Subcutaneous abdominal adipose tissue (tissue), 5 donors: ENCODE results near the gene LRBA.
A peak's percentile ranks its signal among the peaks of the same experiment; 100 is the strongest.

ENCODE experiments used
- H3K27ac ChIP-seq: one replicate; pipeline ENCODE4 v1.7.0; 2013; ENCODE audit warnings: low read depth, mild to moderate bottlenecking, inconsistent platforms, low read length, moderate library complexity
- H3K27me3 ChIP-seq, 5 donors: one replicate each; pipeline ENCODE4 v1.7.0; 2013; ENCODE audit warnings: low read length in 5 of 5, inconsistent platforms in 1 of 5; ENCODE audit not compliant: control insufficient read depth in 5 of 5, insufficient read depth in 4 of 5
- H3K36me3 ChIP-seq, 5 donors: one replicate each; pipeline ENCODE4 v1.7.0; 2013; ENCODE audit warnings: low read length in 5 of 5; ENCODE audit not compliant: control insufficient read depth in 5 of 5, insufficient read depth in 5 of 5
- H3K4me1 ChIP-seq, 5 donors: one replicate each; pipeline ENCODE4 v1.7.0; 2013; ENCODE audit warnings: low read length in 5 of 5, mild to moderate bottlenecking in 3 of 5, moderate library complexity in 1 of 5; ENCODE audit not compliant: control insufficient read depth in 5 of 5, insufficient read depth in 5 of 5
- H3K4me3 ChIP-seq, 5 donors: one replicate each; pipeline ENCODE4 v1.7.0; 2013; ENCODE audit warnings: low read length in 5 of 5, low read depth in 1 of 5
- H3K9ac ChIP-seq, 5 donors: one replicate each; pipeline ENCODE4 v1.7.0; 2013; ENCODE audit warnings: low read length in 5 of 5, mild to moderate bottlenecking in 4 of 5, moderate library complexity in 3 of 5
- H3K9me3 ChIP-seq, 5 donors: one replicate each; pipeline ENCODE4 v1.7.0; 2013; ENCODE audit warnings: low read length in 5 of 5; ENCODE audit not compliant: control insufficient read depth in 5 of 5
- donor health status: healthy.
- donor health status: healthy.
- donor health status: healthy.
- donor health status: healthy.
- donor health status: healthy.

LRBA gene

DNA sequence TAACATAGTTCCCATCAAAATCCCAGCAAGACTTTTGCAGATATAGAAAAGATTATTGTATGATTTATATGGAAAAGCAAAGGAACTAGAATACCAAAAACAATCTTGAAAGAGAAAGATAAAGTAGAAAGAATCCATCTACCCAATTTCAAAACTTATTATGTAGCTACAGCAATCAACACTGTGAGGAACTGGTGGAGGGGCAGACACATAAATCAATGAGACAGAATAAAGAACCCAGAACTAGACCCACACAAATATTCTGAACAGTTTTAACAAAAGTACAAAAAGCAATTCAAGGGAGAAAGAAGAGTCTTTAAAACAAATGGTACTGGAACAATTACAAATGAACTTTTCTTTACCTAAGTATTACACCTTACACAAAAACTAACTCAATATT, 67.0 kb downstream of the LRBA start:
- Histone ChIP-seq H3K4me1 (peaks cover 0 to 7% (median 3%) of the 10 kb centered on the region in 5 donors), H3K36me3 (no peaks in the 10 kb centered on the region), H3K4me3 (no peak overlapping the region), H3K9me3 (no peaks in the 10 kb centered on the region), H3K9ac (no peak overlapping the region), H3K27me3 (no peaks in the 10 kb centered on the region), H3K27ac (no peak overlapping the region)

DNA sequence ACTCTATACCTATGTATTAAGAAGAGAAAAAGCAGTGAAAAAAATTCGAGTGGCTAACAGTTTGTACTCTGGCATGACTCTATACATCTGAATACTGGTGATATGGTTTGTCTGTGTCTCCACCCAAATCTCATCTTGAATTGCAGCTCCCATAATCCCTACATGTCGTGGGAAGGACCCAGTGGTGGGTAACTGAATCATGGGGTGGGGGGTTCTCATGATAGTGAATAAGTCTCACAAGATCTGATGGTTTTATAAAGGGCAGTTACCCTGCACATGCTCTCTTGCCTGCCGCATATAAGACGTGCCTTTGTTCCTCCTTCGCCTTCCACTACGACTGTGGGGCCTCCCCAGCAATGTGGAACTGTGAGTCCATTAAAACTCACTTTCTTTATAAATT, 70.4 kb downstream of the LRBA start:
- no peaks in the 10 kb centered on the region for H3K27me3 ChIP-seq
- no peak overlapping the region for H3K4me3 ChIP-seq
- no peaks in the 10 kb centered on the region for H3K9me3 ChIP-seq
- peaks cover 0 to 7% (median 0%) of the 10 kb centered on the region in 5 donors for H3K4me1 ChIP-seq
- no peaks in the 10 kb centered on the region for H3K36me3 ChIP-seq
- H3K27ac ChIP-seq, result no peak overlapping the region
- H3K9ac ChIP-seq, result no peak overlapping the region

DNA sequence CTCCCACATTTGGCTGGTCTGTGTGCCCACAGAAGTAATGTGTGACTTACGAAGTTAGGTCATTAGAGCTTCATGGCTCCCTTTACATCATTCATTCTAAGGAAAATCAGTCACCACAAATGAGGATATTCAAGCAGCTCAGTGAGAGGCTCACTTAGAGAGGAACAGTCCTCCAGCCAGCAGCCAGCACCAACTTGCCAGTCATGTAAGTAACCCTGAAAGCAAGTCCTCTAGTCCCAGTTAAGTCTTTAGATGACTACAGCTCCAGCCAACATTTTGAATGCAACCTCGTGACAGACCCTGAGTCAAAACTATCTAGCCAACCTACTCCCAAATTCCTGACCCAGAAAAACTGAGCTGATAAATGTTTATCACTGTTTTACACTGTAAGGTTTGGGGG, 71.3 kb downstream of the LRBA start:
- Histone ChIP-seq H3K4me3 (no peak overlapping the region), H3K9me3 (no peaks in the 10 kb centered on the region), H3K4me1 (peaks cover 0 to 12% (median 0%) of the 10 kb centered on the region in 5 donors), H3K27me3 (no peaks in the 10 kb centered on the region), H3K27ac (no peak overlapping the region), H3K36me3 (no peaks in the 10 kb centered on the region), H3K9ac (no peak overlapping the region)

DNA sequence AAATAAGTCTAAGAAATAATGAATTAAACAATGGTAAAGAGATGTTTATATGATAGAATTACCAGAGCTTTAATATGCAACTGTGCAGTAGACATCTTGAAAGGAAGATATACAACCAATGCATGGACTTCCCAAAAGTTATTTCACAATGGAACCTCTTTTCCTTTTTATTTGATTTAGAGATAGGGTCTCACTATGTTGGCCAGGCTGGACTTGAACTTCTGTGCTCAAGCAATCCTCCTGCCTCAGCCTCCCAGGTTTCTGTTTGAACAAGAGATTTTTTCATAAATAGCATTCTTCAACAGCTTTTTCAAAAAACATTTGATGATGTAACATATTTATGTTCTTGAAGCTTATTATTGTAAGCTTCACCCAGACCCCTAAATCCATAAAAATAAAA, 72.0 kb downstream of the LRBA start:
- H3K9me3 ChIP-seq, result no peaks in the 10 kb centered on the region
- H3K4me1 ChIP-seq, result peaks cover 0 to 12% (median 0%) of the 10 kb centered on the region in 5 donors
- no peaks in the 10 kb centered on the region for H3K36me3 ChIP-seq
- H3K4me3 ChIP-seq, result no peak overlapping the region
- no peaks in the 10 kb centered on the region for H3K27me3 ChIP-seq
- H3K9ac ChIP-seq, result no peak overlapping the region
- no peak overlapping the region for H3K27ac ChIP-seq

DNA sequence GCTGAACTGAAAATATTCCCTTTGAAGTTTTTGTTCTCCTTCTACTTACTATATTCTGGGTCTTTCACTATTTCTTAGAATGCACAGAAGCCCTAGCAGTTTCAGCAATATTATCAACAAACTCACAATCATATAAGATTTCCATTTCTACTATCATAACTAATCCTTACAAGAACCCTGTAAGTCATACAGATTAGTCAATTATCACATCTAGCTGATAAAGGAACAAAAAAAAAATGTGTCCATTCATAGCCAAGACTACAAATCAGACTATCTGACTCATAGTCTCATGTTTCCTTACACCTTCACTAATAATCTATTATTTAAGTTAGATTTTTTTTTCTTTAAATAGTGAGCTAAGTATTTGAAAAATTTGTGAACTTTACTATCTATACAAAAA, 72.5 kb downstream of the LRBA start:
- Histone ChIP-seq H3K4me3 (no peak overlapping the region), H3K36me3 (no peaks in the 10 kb centered on the region), H3K27ac (no peak overlapping the region), H3K9me3 (no peaks in the 10 kb centered on the region), H3K4me1 (peaks cover 0 to 12% (median 0%) of the 10 kb centered on the region in 5 donors), H3K27me3 (no peaks in the 10 kb centered on the region), H3K9ac (no peak overlapping the region)

DNA sequence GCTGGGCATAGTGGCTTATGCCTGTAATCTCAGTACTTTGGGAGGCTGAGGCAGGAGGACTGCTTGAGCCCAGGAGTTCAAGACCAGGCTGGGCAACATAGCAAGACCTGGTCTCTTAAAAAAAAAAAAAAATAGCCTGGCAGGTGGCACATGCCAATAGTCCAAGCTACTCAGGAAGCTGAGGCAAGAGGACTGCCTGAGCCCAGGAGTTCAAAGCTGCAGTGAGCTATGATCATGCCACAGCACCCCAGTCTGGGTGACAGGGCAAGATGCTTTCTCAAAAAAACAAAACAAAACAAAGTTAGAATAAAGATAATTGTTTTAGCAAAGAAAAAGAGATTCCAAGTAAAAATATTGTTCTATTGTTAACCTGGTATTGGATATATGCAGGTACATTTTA, 75.0 kb downstream of the LRBA start:
- no peaks in the 10 kb centered on the region for H3K36me3 ChIP-seq
- no peak overlapping the region for H3K4me3 ChIP-seq
- H3K9ac ChIP-seq, result no peak overlapping the region
- peaks cover 0 to 7% (median 0%) of the 10 kb centered on the region in 5 donors for H3K4me1 ChIP-seq
- no peak overlapping the region for H3K27ac ChIP-seq
- H3K9me3 ChIP-seq, result no peaks in the 10 kb centered on the region
- H3K27me3 ChIP-seq, result no peaks in the 10 kb centered on the region

DNA sequence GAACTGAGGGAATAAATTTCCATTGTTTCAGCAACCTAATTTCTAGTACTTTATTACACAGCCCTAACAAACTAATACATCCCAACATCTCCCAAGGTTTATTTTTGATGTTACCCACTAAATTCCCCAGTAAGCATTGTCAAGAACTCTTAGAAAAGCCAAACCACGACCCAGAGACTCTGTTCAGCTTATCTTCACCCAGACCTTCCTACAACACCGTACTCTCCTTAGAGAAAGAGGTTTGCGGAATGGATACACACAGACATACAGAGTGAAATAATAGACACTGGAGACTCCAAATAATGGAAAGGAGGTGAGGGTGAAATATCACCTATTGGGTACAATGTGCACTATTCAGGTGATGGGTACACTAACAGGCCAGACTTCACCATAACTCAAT, 75.6 kb downstream of the LRBA start:
- peak overlapping the region in 1 of 5 donors; percentile 20 for H3K9ac ChIP-seq
- no peaks in the 10 kb centered on the region for H3K9me3 ChIP-seq
- H3K4me1 ChIP-seq, result peaks cover 0 to 7% (median 0%) of the 10 kb centered on the region in 5 donors
- H3K27ac ChIP-seq, result no peak overlapping the region
- no peaks in the 10 kb centered on the region for H3K36me3 ChIP-seq
- no peaks in the 10 kb centered on the region for H3K27me3 ChIP-seq
- H3K4me3 ChIP-seq, result no peak overlapping the region

DNA sequence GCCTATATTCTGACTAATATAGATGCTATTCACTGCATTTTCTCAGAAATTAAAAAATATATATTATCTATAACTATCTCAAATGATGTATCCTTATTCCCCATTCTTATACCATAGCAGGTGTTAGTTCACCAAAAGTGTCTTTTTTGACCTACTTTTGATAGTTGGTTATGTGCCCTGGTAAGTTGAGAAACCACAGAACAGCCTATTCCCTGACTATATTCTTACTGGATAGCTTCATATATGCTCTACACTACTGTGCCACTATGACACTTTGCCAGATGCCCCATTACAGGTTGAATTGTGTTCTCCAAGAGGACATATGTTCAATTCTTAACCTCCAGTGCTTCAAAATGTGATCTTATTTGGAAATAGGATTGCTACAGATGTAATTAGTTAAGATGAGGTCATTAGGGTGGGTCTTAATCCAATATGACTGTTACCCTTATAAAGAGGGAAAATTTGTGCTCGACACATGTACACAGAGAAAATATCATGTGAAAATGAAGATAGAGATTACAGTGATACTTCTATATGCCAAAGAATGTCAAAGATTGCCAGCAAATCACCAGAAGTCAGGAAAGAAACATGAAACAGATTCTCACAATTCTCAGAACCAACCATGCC, 76.1 kb downstream of the LRBA start:
- Histone ChIP-seq H3K27ac (no peak overlapping the region), H3K4me1 (peaks cover 0 to 5% (median 0%) of the 10 kb centered on the region in 5 donors), H3K9ac (no peak overlapping the region), H3K36me3 (no peaks in the 10 kb centered on the region), H3K4me3 (no peak overlapping the region), H3K27me3 (no peaks in the 10 kb centered on the region), H3K9me3 (no peaks in the 10 kb centered on the region)

DNA sequence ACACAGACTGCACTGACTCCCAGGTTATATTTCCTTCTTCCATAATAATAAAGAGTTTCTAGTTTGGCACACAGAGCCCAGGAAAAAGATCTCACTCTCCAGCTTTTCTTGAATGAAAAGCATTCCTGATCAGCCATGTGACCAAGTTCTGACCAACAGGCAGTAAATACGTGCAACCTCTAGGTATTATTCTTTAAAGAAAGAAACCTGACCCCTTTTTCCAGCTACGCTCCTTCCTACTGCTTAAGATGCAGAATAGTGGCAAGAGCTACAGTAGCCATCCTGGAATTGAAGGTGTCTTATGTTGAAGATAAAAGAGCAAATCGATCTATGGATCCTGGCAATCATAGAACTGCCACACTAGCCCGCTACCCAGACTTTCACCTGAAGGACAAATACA, 76.7 kb downstream of the LRBA start:
- Histone ChIP-seq H3K36me3 (no peaks in the 10 kb centered on the region), H3K9me3 (no peaks in the 10 kb centered on the region), H3K4me3 (no peak overlapping the region), H3K27ac (no peak overlapping the region), H3K9ac (no peak overlapping the region), H3K27me3 (no peaks in the 10 kb centered on the region), H3K4me1 (peaks cover 0 to 5% (median 0%) of the 10 kb centered on the region in 5 donors)

DNA sequence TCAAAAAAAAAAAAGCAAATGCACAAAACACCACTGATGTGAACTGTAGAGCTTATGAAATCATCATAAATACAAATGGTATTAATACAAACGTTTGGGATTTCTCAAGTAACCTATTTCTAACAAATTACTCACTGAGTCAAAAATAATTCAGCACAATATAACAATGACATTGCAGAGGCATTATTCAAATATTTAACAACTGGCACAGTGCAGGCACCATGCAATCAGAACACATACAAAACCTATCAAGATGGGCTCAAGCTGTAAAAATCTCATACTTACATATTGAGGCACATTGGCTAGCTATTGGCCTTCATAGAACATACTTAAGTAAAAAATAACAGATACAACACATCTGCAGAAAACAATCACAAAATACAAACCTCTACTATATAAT, 81.1 kb downstream of the LRBA start:
- H3K4me3 ChIP-seq, result no peak overlapping the region

More for the DNA sequence above, 81.1 kb downstream of the LRBA start:
- Histone ChIP-seq H3K9me3 (no peaks in the 10 kb centered on the region), H3K27ac (no peak overlapping the region), H3K36me3 (no peaks in the 10 kb centered on the region), H3K9ac (no peak overlapping the region), H3K27me3 (no peaks in the 10 kb centered on the region), H3K4me1 (peaks cover 0 to under 1% (median 0%) of the 10 kb centered on the region in 5 donors)
